A549 (cell line): ENCODE data around the gene SORCS2. TPM values are rescaled to one million over a fixed set of nuclear protein-coding genes. Genes with fewer than 3 reads are reported as not detected.

Experiments used
- ATAC-seq, 2 experiments: fragments of 200-7000 bp in 1 of 2; fragments of >200 bp in 1 of 2; cut with Nextera tagmentation in 1 of 2; cut with Tn5 transposase in 1 of 2; 3 replicates each; pipeline versions ENCODE4 v1.8.0 to v1.9.1; 2018 to 2020; ENCODE audit warnings: mild to moderate bottlenecking in 1 of 2, moderate library complexity in 1 of 2
- CTCF ChIA-PET: fragments of 300-600 bp; sonication (Branson Sonifier 250); formaldehyde crosslinking; extraction: SDS; loops from one replicate; lab custom pipeline; 2021; ENCODE audit warnings: antibody characterized with exemption, inconsistent platforms; lab: Yijun Ruan, JAX
- POLR2A ChIA-PET: fragments of 350-600 bp; formaldehyde crosslinking; extraction: SDS; loops from one replicate; lab custom pipeline; 2021; ENCODE audit warnings: antibody characterized with exemption, inconsistent platforms; lab: Yijun Ruan, JAX
- DNase-seq, 2 experiments: peaks; one replicate each; pipeline versions ENCODE4 v3.0.0 to v3.0.0-alpha.2; 2011 to 2016; ENCODE audit warnings: low read depth in 1 of 2, low spot score in 1 of 2
- FAIRE-seq: peaks from 2 replicates; lab custom pipeline; 2011; peaks lifted over from hg19 to GRCh38; lab: Jason Lieb, UNC
- H3K27ac ChIP-seq, 2 experiments: fragments of >200 bp; sonication (Bioruptor Twin); formaldehyde crosslinking; 3 replicates each; pipeline ENCODE4 v1.5.1; 2016 to 2017
- H3K4me1 ChIP-seq: fragments of >200 bp; sonication (Bioruptor Twin); formaldehyde crosslinking; 3 replicates; pipeline ENCODE4 v1.6.1; 2016
- H3K4me2 ChIP-seq: fragments of >200 bp; sonication (Bioruptor Twin); formaldehyde crosslinking; 3 replicates; pipeline ENCODE4 v1.6.1; 2016
- H3K4me3 ChIP-seq: fragments of >200 bp; sonication (Bioruptor Twin); formaldehyde crosslinking; 3 replicates; pipeline ENCODE4 v1.5.1; 2016
- H3K9me3 ChIP-seq: fragments of >200 bp; sonication (Bioruptor Twin); formaldehyde crosslinking; 3 replicates; pipeline ENCODE4 v1.6.1; 2016
- CBX2 ChIP-seq: fragments of 200-600 bp; sonication (generic); IDR thresholded peaks from 2 replicates; pipeline ENCODE4 v1.6.1; 2016; ENCODE audit warnings: low read depth, mild to moderate bottlenecking, borderline replicate concordance
- CBX8 ChIP-seq: fragments of 200-600 bp; sonication (generic); IDR thresholded peaks from 2 replicates; pipeline ENCODE4 v1.6.1; 2016
- CEBPB ChIP-seq, 2 experiments: fragments of >200 bp in 1 of 2; sonication (Bioruptor Twin) in 1 of 2; formaldehyde crosslinking in 1 of 2; IDR thresholded peaks; 2 replicates each; pipeline ENCODE4 v1.6.1; 2012 to 2016
- EHF ChIP-seq: fragments of 250-450 bp; sonication (Bioruptor Pico); IDR thresholded peaks from 2 replicates; pipeline ENCODE4 v1.5.0; 2020; ENCODE audit warnings: mild to moderate bottlenecking
- EHMT2 ChIP-seq: fragments of 200-600 bp; sonication (generic); IDR thresholded peaks from 2 replicates; pipeline ENCODE4 v1.6.1; 2016; ENCODE audit warnings: antibody characterized with exemption, low read depth, mild to moderate bottlenecking, moderate library complexity
- ESRRA ChIP-seq: fragments of 150-350 bp; IDR thresholded peaks from 2 replicates; pipeline ENCODE4 v1.6.1; 2014; ENCODE audit warnings: mild to moderate bottlenecking, low read length, borderline replicate concordance
- FOSL2 ChIP-seq, 2 experiments: fragments of 450-650 bp in 1 of 2; fragments of >200 bp in 1 of 2; sonication (Bioruptor Twin) in 1 of 2; formaldehyde crosslinking; IDR thresholded peaks; 2 replicates each; pipeline versions ENCODE4 v1.5.0 to v1.6.1; 2016 to 2020; ENCODE audit warnings: mild to moderate bottlenecking in 1 of 2, moderate library complexity in 1 of 2
- FOXS1 ChIP-seq: fragments of 250-450 bp; sonication (Bioruptor Pico); IDR thresholded peaks from 2 replicates; pipeline ENCODE4 v1.5.0; 2020; ENCODE audit warnings: mild to moderate bottlenecking, moderate library complexity
- GATA3 ChIP-seq: IDR thresholded peaks from 2 replicates; pipeline ENCODE4 v1.6.1; 2012; ENCODE audit warnings: borderline replicate concordance
- HDAC2 ChIP-seq: fragments of 200-600 bp; sonication (generic); IDR thresholded peaks from 2 replicates; pipeline ENCODE4 v1.6.1; 2016
- HEYL ChIP-seq: fragments of 250-450 bp; sonication (Bioruptor Pico); IDR thresholded peaks from 2 replicates; pipeline ENCODE4 v1.8.0; 2021; ENCODE audit warnings: mild to moderate bottlenecking, moderate library complexity
- HOXA7 ChIP-seq: fragments of 250-450 bp; sonication (Bioruptor Pico); IDR thresholded peaks from 2 replicates; pipeline ENCODE4 v1.5.0; 2020; ENCODE audit warnings: mild to moderate bottlenecking, moderate library complexity
- HOXB5 ChIP-seq: fragments of 250-450 bp; sonication (Bioruptor Pico); IDR thresholded peaks from 2 replicates; pipeline ENCODE4 v1.5.0; 2020; ENCODE audit warnings: mild to moderate bottlenecking, moderate library complexity
- NPAS2 ChIP-seq: fragments of 250-450 bp; sonication (Bioruptor Pico); IDR thresholded peaks from 2 replicates; pipeline ENCODE4 v1.8.0; 2022; ENCODE audit warnings: mild to moderate bottlenecking, moderate library complexity, borderline replicate concordance
- NR3C1 ChIP-seq: fragments of >200 bp; sonication (Bioruptor Twin); formaldehyde crosslinking; IDR thresholded peaks from 3 replicates; pipeline ENCODE4 v1.6.1; 2017
- PBX3 ChIP-seq: IDR thresholded peaks from 2 replicates; pipeline ENCODE4 v1.6.1; 2012
- PHF8 ChIP-seq: fragments of 200-600 bp; sonication (generic); IDR thresholded peaks from 2 replicates; pipeline ENCODE4 v1.6.1; 2016; ENCODE audit warnings: low read depth, mild to moderate bottlenecking, antibody characterized with exemption, moderate library complexity, borderline replicate concordance
- RAD21 ChIP-seq, 2 experiments: fragments of >200 bp in 1 of 2; sonication (Bioruptor Twin) in 1 of 2; formaldehyde crosslinking in 1 of 2; IDR thresholded peaks in 1 of 2; conservative IDR thresholded peaks in 1 of 2; 2 replicates in 1 of 2; 3 replicates in 1 of 2; pipeline ENCODE4 v1.6.1; 2012 to 2018; ENCODE audit warnings: inconsistent platforms in 1 of 2
- REST ChIP-seq: fragments of 200-600 bp; sonication (generic); IDR thresholded peaks from 2 replicates; pipeline ENCODE4 v1.6.1; 2016; ENCODE audit warnings: antibody characterized with exemption, mild to moderate bottlenecking, moderate library complexity
- SREBF2 ChIP-seq: fragments of 450-650 bp; IDR thresholded peaks from 2 replicates; pipeline ENCODE4 v1.6.1; 2014; ENCODE audit warnings: mild to moderate bottlenecking, moderate library complexity
- TFCP2L1 ChIP-seq: fragments of 250-450 bp; sonication (Bioruptor Pico); IDR thresholded peaks from 2 replicates; pipeline ENCODE4 v1.5.0; 2021; ENCODE audit warnings: mild to moderate bottlenecking
- ZFP36 ChIP-seq: fragments of 450-650 bp; IDR thresholded peaks from 2 replicates; pipeline ENCODE4 v1.6.1; 2014; ENCODE audit warnings: borderline replicate concordance; ENCODE audit not compliant: partially characterized antibody
- ZSCAN20 ChIP-seq: fragments of 250-450 bp; sonication (Bioruptor Pico); IDR thresholded peaks from 2 replicates; pipeline ENCODE4 v1.8.0; 2022; ENCODE audit warnings: mild to moderate bottlenecking, moderate library complexity
- whole genome bisulfite sequencing: methylation state at CpG from one replicate; pipeline ENCODE4 v1.1.6; 2017; ENCODE audit errors: missing lambda C conversion rate; 5-methylcytosine and 5-hydroxymethylcytosine counted together
- polyA plus RNA-seq, 4 experiments: library from polyadenylated mRNA; depleted of rRNA in 3 of 4; stranded (reverse); fragments of >200 nt; fragmentation: RNase III in 1 of 4; extraction: RNeasy Plus Mini Kit Qiagen cat#74134 plus additional on column Dnase treatment in 1 of 4; gene quantifications; 2 replicates in 3 of 4; 3 replicates in 1 of 4; pipeline ENCODE4 v1.2.3, GENCODE V29; 2011 to 2017
- TF ChIP-seq, protein P1 (sequence below): fragments of >200 bp; sonication (Bioruptor Twin); formaldehyde crosslinking; IDR thresholded peaks from 2 replicates; pipeline ENCODE4 v1.6.1; 2016
- TF ChIP-seq, protein P2 (sequence below): IDR thresholded peaks from 2 replicates; pipeline ENCODE4 v1.6.1; 2012; ENCODE audit warnings: low read depth, borderline replicate concordance
- TF ChIP-seq, protein P3 (sequence below): IDR thresholded peaks from 2 replicates; pipeline ENCODE4 v1.6.1; 2012

Gene SORCS2
- polyA plus RNA-seq, 2 of the 4 experiments (the other 2 are of a cell fraction) = 1.4 to 4.6 TPM

DNA sequence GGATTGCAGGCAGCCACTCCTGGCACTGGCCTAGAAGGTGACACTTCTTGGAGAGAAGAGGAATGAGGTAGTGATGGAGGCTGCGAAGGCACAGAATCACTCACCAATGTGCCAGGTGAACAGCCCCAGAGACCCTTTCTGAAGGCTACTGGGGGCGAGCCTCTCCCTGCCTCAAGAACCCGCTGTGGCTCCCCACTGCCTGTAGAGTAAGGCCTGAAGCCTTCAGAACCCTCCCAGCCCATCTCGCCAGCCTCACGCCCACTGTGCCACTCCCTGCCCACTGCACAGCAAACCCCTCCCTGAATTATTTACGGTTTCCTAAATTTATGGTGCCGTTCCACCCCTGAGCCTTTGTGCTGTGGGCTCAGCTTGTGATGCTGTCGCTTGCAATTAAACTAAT, 24.2 kb upstream of the SORCS2 start (continued):
- TF ChIP-seq REST = no peak
- TF ChIP-seq ZSCAN20 (CRISPR knock-in tag) = no peak
- TF ChIP-seq NPAS2 (CRISPR knock-in tag) = no peak
- TF ChIP-seq CEBPB (IDR thresholded peaks at IDR 0.05) = no peak

DNA sequence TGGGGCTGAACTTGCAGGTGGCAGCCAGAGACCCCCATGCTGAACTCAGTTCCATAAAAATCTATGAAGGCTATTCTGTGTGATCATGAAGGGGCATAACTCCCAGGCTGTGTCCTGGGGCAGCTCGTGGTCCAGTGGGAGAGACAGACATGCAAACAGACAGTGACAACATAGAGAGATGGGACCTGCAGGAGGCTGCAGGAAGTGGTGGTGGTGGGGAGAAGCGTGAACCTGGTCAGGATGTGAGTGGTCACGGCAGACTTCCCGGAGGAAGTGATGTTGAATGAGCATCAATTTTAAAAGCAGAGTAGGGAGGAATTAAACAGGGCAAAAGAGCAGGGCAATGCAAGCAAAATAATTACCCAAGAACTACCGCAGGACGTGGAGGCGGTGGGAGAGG, 23.2 kb upstream of the SORCS2 start:
- Histone ChIP-seq H3K4me2 (no peak overlapping the region), H3K4me3 (no peak overlapping the region), H3K27ac (no peak overlapping the region), H3K9me3 (no peaks in the 10 kb centered on the region), H3K4me1 (no peaks in the 10 kb centered on the region)
- TF ChIP-seq HEYL (CRISPR knock-in tag) = no peak
- TF ChIP-seq EHF = no peak
- no peak for TF ChIP-seq HOXA7
- TF ChIP-seq GATA3 = no peak
- TF ChIP-seq FOSL2 (IDR thresholded peaks at IDR 0.05) = no peak
- TF ChIP-seq FOSL2 (CRISPR knock-in tag; IDR thresholded peaks at IDR 0.05) = no peak
- no peak for TF ChIP-seq TFCP2L1 (CRISPR knock-in tag)
- TF ChIP-seq RAD21 (conservative IDR thresholded peaks at IDR 0.05 in 1 of 2, IDR thresholded peaks at IDR 0.05 in 1 of 2) = no peak
- no peak for TF ChIP-seq SREBF2
- no peak for TF ChIP-seq HDAC2
- TF ChIP-seq, protein P1, sequence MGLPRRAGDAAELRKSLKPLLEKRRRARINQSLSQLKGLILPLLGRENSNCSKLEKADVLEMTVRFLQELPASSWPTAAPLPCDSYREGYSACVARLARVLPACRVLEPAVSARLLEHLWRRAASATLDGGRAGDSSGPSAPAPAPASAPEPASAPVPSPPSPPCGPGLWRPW = no peak
- no peak for TF ChIP-seq NPAS2 (CRISPR knock-in tag)
- TF ChIP-seq EHMT2 = no peak
- TF ChIP-seq, protein P2, sequence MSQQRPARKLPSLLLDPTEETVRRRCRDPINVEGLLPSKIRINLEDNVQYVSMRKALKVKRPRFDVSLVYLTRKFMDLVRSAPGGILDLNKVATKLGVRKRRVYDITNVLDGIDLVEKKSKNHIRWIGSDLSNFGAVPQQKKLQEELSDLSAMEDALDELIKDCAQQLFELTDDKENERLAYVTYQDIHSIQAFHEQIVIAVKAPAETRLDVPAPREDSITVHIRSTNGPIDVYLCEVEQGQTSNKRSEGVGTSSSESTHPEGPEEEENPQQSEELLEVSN = no peak
- no peak for TF ChIP-seq PHF8
- FAIRE-seq = no peak
- POLR2A ChIA-PET = no interaction called here
- WGBS = 73% methylated on average over 7 of the region's 7 CpGs
- no peak for ATAC-seq
- no peak for DNase-seq
- CTCF ChIA-PET = interaction anchor here (0.8 to 1.8 kb wide), 2 partner anchors 98 to 551 kb away, joined by 3 read pairs; no protein-coding TSS in a partner anchor

DNA sequence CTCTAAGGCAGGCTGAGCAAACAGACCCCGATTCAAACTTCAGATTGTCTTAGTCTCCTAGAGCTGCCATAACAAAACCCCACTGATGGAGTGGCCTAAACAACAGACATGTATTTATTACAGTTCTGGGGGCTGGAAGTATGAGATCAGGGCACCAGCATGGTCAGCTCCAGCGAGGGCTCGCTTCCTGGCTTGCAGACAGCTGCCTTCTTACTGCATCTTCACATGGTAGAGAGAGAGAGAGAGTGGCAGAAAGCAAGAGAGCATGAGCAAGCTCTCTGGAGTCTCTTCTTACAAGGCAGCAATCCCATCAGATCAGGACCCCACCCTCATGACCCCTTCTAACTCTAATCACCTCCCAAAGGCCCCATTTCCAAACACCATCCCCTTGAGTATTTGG, 22.3 kb upstream of the SORCS2 start:
- ChIA-PET CTCF (interaction anchor here (0.9 to 1.8 kb wide), 2 partner anchors 99 to 126 kb away, joined by 3 read pairs; no protein-coding TSS in a partner anchor), POLR2A (no interaction called here)
- ATAC-seq (no peak), FAIRE-seq (no peak), DNase-seq (no peak)
- Histone ChIP-seq H3K4me2 (no peak overlapping the region), H3K4me3 (no peak overlapping the region), H3K27ac (no peak overlapping the region), H3K4me1 (no peaks in the 10 kb centered on the region), H3K9me3 (no peaks in the 10 kb centered on the region)
- 82% methylated on average over 3 of the region's 3 CpGs for WGBS
- TF ChIP-seq NPAS2 (CRISPR knock-in tag) (no peak), HOXB5 (CRISPR knock-in tag) (no peak), SREBF2 (no peak), PBX3 (no peak), HOXA7 (no peak), NR3C1 (no peak), CBX2 (no peak), ZFP36 (no peak), ESRRA (no peak), TFCP2L1 (CRISPR knock-in tag) (no peak), CBX8 (no peak), CEBPB (IDR thresholded peaks at IDR 0.05) (no peak), FOXS1 (CRISPR knock-in tag) (no peak)
- TF ChIP-seq, protein P2 = no peak
- TF ChIP-seq, protein P3, sequence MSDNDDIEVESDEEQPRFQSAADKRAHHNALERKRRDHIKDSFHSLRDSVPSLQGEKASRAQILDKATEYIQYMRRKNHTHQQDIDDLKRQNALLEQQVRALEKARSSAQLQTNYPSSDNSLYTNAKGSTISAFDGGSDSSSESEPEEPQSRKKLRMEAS = no peak
